ENCODE results near the gene NUP210.

Gene NUP210

DNA sequence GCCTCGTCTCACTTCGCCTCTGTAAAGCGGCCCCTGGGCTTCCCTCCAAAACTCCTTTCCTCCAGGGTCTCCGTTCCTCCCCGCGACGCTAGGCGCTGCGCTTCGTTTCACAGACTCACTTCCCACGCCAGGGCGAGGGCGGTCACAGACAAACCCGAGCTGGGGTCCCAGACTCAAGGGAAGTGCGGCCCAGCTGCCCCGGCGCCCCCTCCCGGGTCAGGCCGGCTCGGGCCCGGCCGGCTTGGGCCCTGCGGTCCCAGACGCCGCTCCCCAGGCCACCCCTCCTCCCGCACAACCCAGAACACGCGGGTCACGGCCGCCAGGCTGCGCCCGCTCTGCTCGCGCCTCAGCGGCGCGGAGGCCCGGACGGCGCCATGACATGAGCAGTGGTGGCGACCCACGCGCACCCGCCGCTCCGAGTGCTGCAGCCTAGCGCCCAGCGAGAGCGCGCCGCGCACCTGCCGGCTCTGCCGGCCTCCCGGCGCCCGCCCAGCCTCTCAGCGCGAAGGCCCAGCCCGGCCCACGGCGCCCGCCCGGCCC, 547 bp downstream of the NUP210 start:
- ATAC-seq (peak; percentile 76), DNase-seq (ENCODE audit: low spot score in 2 of 2) (peak; percentile 42 to 79)
- H3K4me3 Mint-ChIP-seq: peak overlapping the region; percentile 89
- no peaks in the 10 kb centered on the region for H3K9me3 Mint-ChIP-seq
- H3K36me3 Mint-ChIP-seq: peaks cover 52% of the 10 kb centered on the region
- H3K27ac Mint-ChIP-seq: peak overlapping the region; percentile 91
- peaks cover 46% of the 10 kb centered on the region for H3K4me1 Mint-ChIP-seq

DNA sequence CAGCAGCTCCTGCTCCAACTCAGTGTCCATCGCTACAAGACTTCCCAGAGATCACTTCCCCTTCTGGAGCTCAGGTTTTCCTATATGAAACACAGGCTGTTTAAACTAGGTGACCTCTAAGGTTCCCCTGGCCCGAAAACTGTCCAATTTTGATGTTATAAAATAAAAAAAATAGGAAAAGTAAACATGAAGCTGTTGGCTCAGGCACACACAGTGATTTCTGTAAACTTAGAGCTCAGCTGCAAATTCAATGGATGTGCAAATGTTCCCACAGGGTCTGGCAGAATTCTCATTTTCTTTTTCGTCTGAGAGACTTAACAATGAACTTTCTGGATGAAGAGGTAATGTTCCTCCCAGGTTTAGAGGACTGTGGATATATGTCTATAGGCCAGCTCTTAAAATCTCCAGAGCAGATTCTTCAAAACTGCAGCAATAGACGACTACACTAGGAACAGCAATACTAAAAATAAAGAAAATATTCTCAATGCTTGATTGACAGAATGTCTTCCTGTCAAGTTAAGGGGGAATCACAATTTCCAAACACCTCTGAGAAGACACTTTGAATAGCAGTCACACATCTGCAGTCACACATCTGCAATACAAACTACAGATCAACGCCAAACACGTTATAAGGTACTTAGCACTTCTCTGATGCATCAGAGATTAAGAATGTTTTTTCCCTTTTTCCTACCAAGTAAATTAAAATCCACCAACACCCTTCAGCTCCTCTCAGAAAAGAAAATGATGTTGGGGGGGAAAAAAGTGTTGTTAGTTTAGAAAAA, 2.8 kb downstream of the NUP210 start:
- Mint-ChIP-seq H3K9me3 (no peaks in the 10 kb centered on the region), H3K27ac (peak overlapping the region; percentile 91), H3K36me3 (peaks cover 68% of the 10 kb centered on the region), H3K4me1 (peaks cover 61% of the 10 kb centered on the region), H3K4me3 (peak overlapping the region; percentile 89)
- DNase-seq (ENCODE audit: low spot score in 2 of 2) (no peak), ATAC-seq (no peak)

DNA sequence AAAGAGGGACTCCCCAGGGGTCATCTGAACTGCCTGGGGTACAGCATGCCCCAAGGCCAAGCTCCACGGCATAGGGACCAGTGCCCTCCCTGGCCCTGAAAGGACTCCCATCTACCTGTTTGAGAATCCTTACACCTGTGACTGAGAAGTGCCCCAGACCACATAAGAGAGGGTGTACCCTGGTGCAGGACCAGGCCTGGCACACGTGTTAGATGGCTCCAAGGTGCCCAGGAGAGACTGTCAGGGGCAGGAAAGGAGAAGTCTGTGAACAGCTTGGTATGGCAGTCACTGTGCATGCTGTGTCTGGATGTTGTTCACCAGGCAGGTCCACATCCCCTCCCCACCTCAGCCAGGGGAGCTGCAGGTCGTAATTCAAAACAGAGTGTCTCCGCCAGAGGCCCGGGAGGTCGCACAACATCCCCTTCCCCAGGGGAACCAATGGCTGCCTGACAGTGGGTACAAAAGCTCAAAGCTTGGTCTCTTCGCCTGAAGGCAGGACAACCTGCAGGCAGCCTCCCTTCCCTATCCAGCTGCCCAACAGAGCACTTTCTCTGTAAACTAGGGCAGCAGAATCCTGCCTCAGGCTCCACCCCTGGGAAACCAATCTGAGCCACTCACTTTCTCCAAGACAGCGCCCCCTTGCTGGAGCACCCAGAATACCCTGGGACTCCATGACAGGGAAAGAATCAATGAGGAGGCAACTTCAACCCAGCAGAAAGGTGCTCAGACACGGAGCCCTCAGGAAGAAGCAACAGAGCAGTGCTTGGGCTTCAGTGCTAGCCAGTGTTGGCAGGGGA, 3.9 kb downstream of the NUP210 start:
- Mint-ChIP-seq H3K4me1 (peaks cover 57% of the 10 kb centered on the region), H3K9me3 (no peaks in the 10 kb centered on the region), H3K27ac (peak overlapping the region; percentile 91), H3K4me3 (peak overlapping the region; percentile 89), H3K36me3 (peaks cover 72% of the 10 kb centered on the region)
- peak in 1 of 2 donors; percentile 66 for DNase-seq (ENCODE audit: low spot score in 2 of 2)
- no peak for ATAC-seq

DNA sequence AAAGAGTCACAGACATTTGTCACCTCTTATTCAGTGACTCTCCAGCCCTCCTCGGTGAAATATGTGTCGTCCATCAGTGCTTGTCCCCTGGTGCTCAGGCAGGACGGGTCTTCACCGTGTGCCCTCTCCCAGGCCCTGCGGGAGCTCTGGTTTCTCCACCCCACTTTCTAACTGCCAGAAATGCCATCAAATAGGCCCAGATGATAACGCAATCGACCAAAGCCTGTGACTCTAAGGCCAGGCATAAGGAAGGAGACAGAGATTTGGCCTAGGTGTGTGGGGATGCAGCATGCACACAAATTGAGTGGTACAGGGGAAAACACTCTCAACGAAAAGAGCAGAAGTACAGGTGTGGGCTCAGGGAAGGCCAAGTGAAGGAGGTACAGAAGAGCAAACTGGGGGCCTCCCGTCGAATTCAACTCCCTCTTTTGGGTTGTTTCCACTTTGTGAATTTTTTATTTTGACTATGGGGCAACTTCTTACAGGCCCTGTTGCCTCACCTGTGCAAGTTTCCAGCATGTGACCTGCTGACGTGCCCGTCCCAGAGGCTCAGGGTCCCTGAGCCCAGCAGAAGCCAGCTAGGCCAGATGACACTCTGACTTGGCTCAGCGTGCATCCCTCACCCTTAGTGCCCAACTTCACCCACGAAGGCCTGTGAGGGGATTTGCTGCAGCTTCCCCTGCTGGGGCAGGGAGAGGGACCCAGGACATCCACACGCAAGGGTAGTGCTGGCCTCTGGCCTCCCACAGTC, 4.7 kb downstream of the NUP210 start:
- DNase-seq (ENCODE audit: low spot score in 2 of 2): peak in 1 of 2 donors; percentile 57
- Mint-ChIP-seq H3K4me3 (peak overlapping the region; percentile 89), H3K36me3 (peaks cover 65% of the 10 kb centered on the region), H3K27ac (peak overlapping the region; percentile 91), H3K9me3 (no peaks in the 10 kb centered on the region), H3K4me1 (peaks cover 49% of the 10 kb centered on the region)
- ATAC-seq: no peak

DNA sequence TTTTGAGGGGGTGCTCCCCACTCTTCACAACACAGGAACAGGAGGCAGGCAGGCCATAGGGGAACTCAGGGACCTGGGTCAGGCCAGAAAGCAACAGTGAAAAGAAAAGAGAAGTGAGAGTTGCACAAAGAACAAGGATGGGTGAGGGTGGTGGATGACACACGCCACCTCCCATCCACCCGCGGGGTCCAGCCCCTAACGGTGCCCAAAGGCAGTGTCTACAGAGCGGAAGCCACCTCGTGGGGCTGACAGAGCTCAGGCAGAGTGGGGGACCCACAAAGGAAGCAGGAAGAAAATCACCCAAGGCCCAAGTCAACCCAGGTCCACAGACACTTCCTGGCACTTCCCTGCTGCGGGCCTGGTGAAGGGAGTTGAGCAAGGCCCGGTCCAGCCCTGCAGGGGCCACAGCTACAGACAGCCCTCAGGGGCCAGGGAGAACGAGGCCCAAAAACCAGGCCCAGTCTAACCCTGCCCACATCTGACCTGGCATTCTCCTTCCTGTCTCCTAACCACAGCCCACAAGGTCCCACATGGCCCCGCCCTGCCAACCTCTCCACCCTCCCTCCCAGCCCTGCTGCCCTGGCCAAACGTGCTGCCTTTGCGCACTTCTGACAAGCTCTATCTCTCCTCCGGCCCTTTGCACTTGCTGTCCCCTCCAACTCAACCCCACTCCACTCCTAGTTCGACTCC, 5.9 kb downstream of the NUP210 start:
- H3K4me1 Mint-ChIP-seq: peaks cover 49% of the 10 kb centered on the region
- no peaks in the 10 kb centered on the region for H3K9me3 Mint-ChIP-seq
- DNase-seq (ENCODE audit: low spot score in 2 of 2): peak; percentile 57 to 81
- peak; percentile 96 for ATAC-seq
- peak overlapping the region; percentile 91 for H3K27ac Mint-ChIP-seq
- H3K36me3 Mint-ChIP-seq: peaks cover 64% of the 10 kb centered on the region
- peak overlapping the region; percentile 89 for H3K4me3 Mint-ChIP-seq

DNA sequence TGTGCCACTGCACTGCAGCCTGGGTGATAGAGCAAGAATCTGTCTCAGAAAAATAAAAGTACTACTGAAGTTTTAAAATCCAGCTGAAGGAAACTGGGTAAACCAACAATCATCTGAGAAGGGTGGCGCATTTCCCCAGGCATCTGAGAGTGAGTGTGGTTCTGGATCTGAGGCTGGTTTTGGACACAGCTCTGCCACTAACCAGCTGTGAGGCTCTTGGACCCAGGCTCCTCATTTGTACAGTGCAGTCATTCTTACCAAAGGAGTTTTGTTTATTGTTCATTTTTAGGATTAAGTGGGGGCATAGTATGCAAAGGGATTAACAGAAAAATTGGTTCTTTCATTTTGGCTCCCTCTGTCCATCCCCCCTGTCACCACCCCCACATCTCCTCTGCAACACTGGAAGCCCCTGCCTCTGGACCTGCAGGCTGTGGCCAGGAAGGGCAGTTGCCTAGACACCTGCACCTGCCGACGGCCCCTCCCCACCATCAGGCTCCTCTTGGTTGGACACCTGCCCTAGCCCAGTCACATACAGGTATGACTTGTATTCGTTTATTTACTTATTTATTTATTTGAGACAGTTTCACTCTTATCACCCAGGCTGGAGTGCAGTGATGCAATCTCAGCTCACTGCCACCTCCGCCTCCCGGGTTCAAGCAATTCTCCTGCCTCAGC, 8.8 kb downstream of the NUP210 start:
- Mint-ChIP-seq H3K4me1 (peaks cover 45% of the 10 kb centered on the region), H3K4me3 (no peak overlapping the region), H3K9me3 (no peaks in the 10 kb centered on the region), H3K27ac (no peak overlapping the region), H3K36me3 (peaks cover 49% of the 10 kb centered on the region)
- ATAC-seq: no peak
- DNase-seq (ENCODE audit: low spot score in 2 of 2): no peak

DNA sequence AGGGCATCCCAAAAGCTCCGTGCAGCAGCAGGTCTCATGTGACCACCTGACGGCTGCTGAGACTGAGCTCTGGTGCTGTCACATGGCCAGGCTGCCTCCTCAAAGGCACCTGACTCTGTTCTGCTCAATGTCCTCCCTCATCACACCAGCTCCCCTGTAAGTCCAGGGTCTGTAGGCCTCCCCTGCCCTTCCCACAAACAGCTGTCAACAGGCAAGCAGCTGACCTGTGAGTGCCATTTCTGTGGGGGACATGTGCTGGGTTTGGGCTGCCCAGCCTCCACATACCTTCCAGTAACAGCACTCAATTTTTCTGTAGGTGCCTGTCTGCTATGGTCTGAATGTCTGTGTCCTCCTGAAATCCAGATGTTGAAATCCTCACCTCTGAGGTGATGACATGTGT, 11.2 kb downstream of the NUP210 start:
- Mint-ChIP-seq H3K9me3 (no peaks in the 10 kb centered on the region), H3K36me3 (peaks cover 30% of the 10 kb centered on the region), H3K27ac (no peak overlapping the region), H3K4me1 (peaks cover 28% of the 10 kb centered on the region), H3K4me3 (no peak overlapping the region)
- ATAC-seq: no peak
- no peak for DNase-seq (ENCODE audit: low spot score in 2 of 2)

DNA sequence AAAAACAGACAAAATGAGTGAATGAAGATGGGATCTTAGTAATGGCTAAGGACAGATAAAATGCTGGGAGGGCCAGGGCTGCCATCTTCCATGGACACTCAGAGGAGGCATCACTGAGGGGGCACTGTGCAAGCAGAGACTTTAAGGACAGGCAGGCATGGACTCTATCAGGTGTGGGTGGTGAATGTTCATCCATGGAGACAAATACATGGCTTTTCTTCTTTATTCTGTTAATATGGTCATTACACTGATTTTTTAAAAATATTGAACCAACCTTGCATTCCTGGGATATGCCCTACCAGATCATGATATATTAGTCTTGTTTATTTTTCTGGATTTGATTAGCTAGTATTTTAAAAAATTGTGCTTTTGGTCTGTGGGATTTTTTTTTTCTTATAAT, 12.2 kb downstream of the NUP210 start:
- no peaks in the 10 kb centered on the region for H3K9me3 Mint-ChIP-seq
- H3K4me1 Mint-ChIP-seq: peaks cover 20% of the 10 kb centered on the region
- ATAC-seq (no peak), DNase-seq (ENCODE audit: low spot score in 2 of 2) (no peak)
- peaks cover 22% of the 10 kb centered on the region for H3K36me3 Mint-ChIP-seq
- H3K27ac Mint-ChIP-seq: peak overlapping the region; percentile 51
- no peak overlapping the region for H3K4me3 Mint-ChIP-seq

DNA sequence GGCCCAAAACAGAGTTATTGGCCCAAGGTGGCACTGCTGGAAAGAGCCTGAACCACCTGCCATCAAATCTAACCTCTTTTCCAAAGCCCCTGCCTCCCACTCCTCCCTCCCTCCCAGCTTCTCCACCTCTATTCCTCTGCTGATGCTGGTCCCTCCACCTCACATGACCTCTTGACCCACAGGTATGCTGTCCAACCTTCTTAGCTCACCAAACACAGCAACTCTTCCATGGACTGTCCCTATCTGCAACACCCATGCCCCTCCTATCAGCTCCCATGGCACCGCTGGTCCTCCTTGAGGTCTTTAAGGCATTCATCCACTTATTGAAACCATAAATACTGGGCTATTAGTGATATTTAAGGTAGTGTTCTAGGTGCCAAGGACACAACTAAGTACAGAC, 12.6 kb downstream of the NUP210 start:
- Mint-ChIP-seq H3K9me3 (no peaks in the 10 kb centered on the region), H3K27ac (peak overlapping the region; percentile 51), H3K4me3 (no peak overlapping the region), H3K36me3 (peaks cover 25% of the 10 kb centered on the region), H3K4me1 (peaks cover 25% of the 10 kb centered on the region)
- DNase-seq (ENCODE audit: low spot score in 2 of 2) (no peak), ATAC-seq (no peak)

DNA sequence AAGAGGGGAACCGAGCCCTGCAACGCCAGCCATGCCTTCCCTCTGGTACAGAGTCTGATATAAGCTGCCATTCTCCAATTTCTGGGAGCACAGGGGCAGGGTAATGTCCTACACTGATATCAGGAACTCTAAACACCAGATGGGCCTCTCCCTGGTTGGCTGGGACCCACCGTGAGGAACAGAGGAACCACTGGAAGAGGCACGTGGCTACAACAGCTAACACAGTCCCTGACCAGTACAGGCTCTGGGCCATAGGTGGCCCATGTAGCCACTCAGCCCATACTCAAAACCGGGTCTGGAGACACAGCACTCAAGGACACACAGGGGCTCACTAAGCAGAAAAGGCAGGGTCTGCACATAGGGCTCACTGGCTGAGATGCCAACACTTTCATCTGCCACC, 13.9 kb downstream of the NUP210 start:
- H3K4me3 Mint-ChIP-seq: no peak overlapping the region
- DNase-seq (ENCODE audit: low spot score in 2 of 2) (no peak), ATAC-seq (no peak)
- H3K36me3 Mint-ChIP-seq: peaks cover 23% of the 10 kb centered on the region
- peaks cover 29% of the 10 kb centered on the region for H3K4me1 Mint-ChIP-seq
- H3K27ac Mint-ChIP-seq: peak overlapping the region; percentile 43
- no peaks in the 10 kb centered on the region for H3K9me3 Mint-ChIP-seq

DNA sequence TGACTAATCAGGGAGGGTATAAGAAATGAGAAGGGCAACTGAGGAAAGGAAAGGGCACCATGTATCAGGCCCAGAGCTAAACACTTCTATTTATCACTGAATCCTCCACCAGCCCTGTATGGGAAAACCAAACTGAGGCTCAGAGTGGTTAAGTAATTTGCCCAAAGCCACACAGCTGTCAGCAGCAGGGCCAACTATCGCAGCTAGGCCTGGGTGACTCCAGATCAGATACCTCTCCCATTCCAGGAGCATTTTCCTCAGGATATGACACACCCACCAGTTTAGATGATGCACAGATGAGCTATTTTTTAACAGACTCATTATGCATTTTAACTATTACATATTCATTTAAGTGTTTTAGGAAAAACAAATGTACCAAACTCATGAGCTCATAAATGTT, 14.5 kb downstream of the NUP210 start:
- DNase-seq (ENCODE audit: low spot score in 2 of 2) (no peak), ATAC-seq (no peak)
- H3K4me1 Mint-ChIP-seq: peaks cover 29% of the 10 kb centered on the region
- H3K4me3 Mint-ChIP-seq: no peak overlapping the region
- peaks cover 28% of the 10 kb centered on the region for H3K36me3 Mint-ChIP-seq
- no peaks in the 10 kb centered on the region for H3K9me3 Mint-ChIP-seq
- peak overlapping the region; percentile 43 for H3K27ac Mint-ChIP-seq

DNA sequence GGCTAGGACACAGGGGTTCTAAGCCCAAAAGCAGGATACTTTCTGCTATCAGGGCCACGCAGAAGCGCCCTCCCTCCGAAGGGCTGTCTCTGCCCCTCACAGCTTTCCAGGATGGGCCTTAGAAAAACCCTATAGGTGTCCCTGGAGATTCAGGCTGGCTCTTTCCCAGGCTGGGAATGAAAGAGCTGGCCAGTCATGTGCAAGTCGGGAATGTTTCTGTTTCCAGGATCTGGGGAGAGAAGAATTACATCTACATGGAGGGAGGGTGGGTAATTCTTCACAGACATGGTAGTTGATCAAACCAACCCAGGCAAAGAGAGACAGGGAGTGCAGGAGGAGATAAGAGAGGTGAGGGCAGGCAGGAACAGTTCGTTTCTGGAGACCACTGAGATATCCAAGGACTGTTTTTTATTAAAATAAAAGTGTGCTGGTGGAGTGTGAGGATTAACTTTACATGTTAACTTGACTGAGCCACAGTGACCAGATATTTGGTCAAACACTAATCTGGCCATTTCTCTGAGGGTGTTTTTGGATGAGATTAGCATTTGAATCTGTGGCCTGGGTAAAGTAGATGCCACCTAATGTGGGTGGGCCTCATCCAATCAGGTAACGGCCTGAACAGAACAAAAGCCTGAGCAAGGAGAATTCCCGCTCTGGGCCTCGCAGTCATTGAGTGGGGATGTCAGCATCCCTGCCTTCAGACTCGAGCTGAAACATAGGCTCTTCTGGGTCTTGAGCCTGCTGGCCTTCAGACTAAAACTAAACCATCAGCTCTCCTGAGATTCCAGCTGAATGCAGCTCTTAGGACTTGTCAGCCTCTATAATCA, 15.3 kb downstream of the NUP210 start:
- Mint-ChIP-seq H3K27ac (peak overlapping the region; percentile 75), H3K4me3 (no peak overlapping the region), H3K4me1 (peaks cover 33% of the 10 kb centered on the region), H3K9me3 (no peaks in the 10 kb centered on the region), H3K36me3 (peaks cover 34% of the 10 kb centered on the region)
- DNase-seq (ENCODE audit: low spot score in 2 of 2) (no peak), ATAC-seq (no peak)

DNA sequence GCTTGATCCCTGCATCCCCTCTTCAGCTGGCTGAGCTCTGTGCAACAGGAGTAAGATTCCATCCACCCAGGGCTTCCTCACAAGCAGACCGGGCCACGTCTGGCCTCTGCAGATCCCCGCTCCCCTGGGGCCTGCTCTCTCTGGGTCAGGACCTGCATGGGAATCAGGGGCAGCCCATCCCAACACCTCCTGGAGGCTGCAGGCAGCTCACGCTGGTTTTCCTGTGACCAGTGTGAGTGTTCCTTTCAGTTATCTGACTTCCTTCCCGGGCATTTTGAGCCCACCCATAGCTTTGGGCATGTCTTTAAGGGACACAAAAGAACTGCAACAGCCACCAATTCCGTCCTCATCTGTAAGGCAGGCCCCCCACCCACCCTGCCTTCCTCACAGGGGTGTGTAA, 16.3 kb downstream of the NUP210 start:
- Mint-ChIP-seq H3K36me3 (peaks cover 41% of the 10 kb centered on the region), H3K27ac (peak overlapping the region; percentile 75), H3K4me1 (peaks cover 33% of the 10 kb centered on the region), H3K4me3 (no peak overlapping the region), H3K9me3 (no peaks in the 10 kb centered on the region)
- ATAC-seq (no peak), DNase-seq (ENCODE audit: low spot score in 2 of 2) (no peak)

All from stimulated activated effector memory CD8-positive, alpha-beta T cell treated with anti-CD3 and anti-CD28 coated beads, Interleukin-12 subunit alpha, Interleukin-12 subunit beta, amount 100 ng/mL, for 72 hours (primary cell).